A673 (cell line): ENCODE measurements around the gene TMEM108.

Experiments
- CTCF ChIP-seq: fragments of 300-800, 200-600 bp; sonication (generic); conservative IDR thresholded peaks from 2 replicates; pipeline ENCODE4 v1.5.1; 2017; ENCODE audit warnings: low read depth, mild to moderate bottlenecking, antibody characterized with exemption, low read length, moderate library complexity, mixed read lengths
- EZH2 ChIP-seq: fragments of 200-600 bp; sonication (generic); IDR thresholded peaks from 2 replicates; pipeline ENCODE4 v1.6.1; 2017; ENCODE audit warnings: borderline replicate concordance, low read depth, mild to moderate bottlenecking, mixed read lengths, antibody characterized with exemption, low read length; ENCODE audit not compliant: poor library complexity, severe bottlenecking

GRCh38 chr3:133191818-133192217 is 153.6 kb downstream of the TMEM108 start:
- no peak for TF ChIP-seq EZH2
- TF ChIP-seq CTCF: no peak
